ENCODE results near the gene GTSF1L. TPM values are rescaled to one million over a fixed set of nuclear protein-coding genes. Genes with fewer than 3 reads are reported as not detected.

Gene GTSF1L
- total RNA-seq: not detected

GRCh38 chr20:43726811-43727338 lies at the start of gene GTSF1L:
Gene GTSF1L, minus strand, starts transcription at chr20:43727002. Its CDS starts 308 bp downstream, at chr20:43726694.

Other genes with a start within 250 kb of the GTSF1L start
- gene L3MBTL1, start 219.3 kb downstream of the GTSF1L start, total RNA-seq: 79.5 TPM
- 3.1 TPM for gene SGK2, start 168.0 kb downstream of the GTSF1L start, total RNA-seq
- 52.0 TPM for gene IFT52, start 136.1 kb downstream of the GTSF1L start, total RNA-seq
- 2.2 TPM for gene MYBL2, start 59.9 kb downstream of the GTSF1L start, total RNA-seq
- gene TOX2, start 187.8 kb upstream of the GTSF1L start, total RNA-seq: 0.63 TPM